K562 (cell line): Measurements from ENCODE around the gene RNF187. TPM values are rescaled to one million over a fixed set of nuclear protein-coding genes. Genes with fewer than 3 reads are reported as not detected.

Experiments
- PCBP2 ChIP-seq: fragments of 200-400 bp; formaldehyde crosslinking; IDR thresholded peaks from 2 replicates; pipeline ENCODE4 v1.6.1; 2018; ENCODE audit warnings: low read length, low read depth, mild to moderate bottlenecking, moderate library complexity; ENCODE audit not compliant: poor library complexity, severe bottlenecking
- POLR2G ChIP-seq: fragments of 200-400 bp; formaldehyde crosslinking; IDR thresholded peaks from 2 replicates; pipeline ENCODE4 v1.6.1; 2017; ENCODE audit warnings: low read depth, mild to moderate bottlenecking, antibody characterized with exemption, low read length, moderate library complexity
- RERE ChIP-seq: sonication (generic); formaldehyde crosslinking; IDR thresholded peaks from 2 replicates; pipeline ENCODE4 v1.8.0; 2023; ENCODE audit warnings: missing genetic modification reagents, mild to moderate bottlenecking, borderline replicate concordance
- TEAD2 ChIP-seq: fragments of 450-650 bp; IDR thresholded peaks from 2 replicates; pipeline ENCODE4 v1.6.1; 2016; ENCODE audit warnings: missing genetic modification characterization, control low read depth, missing compliant biosample characterization
- ZNF41 ChIP-seq: fragments of 250-450 bp; sonication (Bioruptor Pico); conservative IDR thresholded peaks from 2 replicates; pipeline ENCODE4 v1.4.0; 2020; ENCODE audit warnings: mild to moderate bottlenecking
- polyA plus RNA-seq, 8 experiments: library from polyadenylated mRNA; depleted of rRNA in 4 of 8; stranded (reverse) in 5 of 8; unstranded in 3 of 8; fragments of >200 nt; fragmentation: Nextera tagmentation in 2 of 8; fragmentation: Illumina TruSeq in 1 of 8; extraction: Ambion mirVana in 2 of 8; extraction: Trizol in 1 of 8; gene quantifications; 2 replicates each; pipeline versions ENCODE4 v1.2.1 to v1.2.3, GENCODE V29; 2011 to 2014; ENCODE audit warnings: inconsistent platforms in 1 of 8, missing spikeins in 1 of 8
- total RNA-seq, 7 experiments: library from RNA; depleted of rRNA in 6 of 7; stranded (reverse); fragments of >200 nt in 6 of 7; fragmentation: Illumina TruSeq in 2 of 7; extraction: Trizol in 2 of 7; gene quantifications; 2 replicates each; pipeline versions ENCODE4 v1.2.1 to v1.2.3, GENCODE V29; 2011 to 2021; ENCODE audit warnings: low replicate concordance in 1 of 7

Gene RNF187
- total and polyA plus RNA-seq, 9 of the 15 experiments (the other 6 are each of a cell fraction or from before 2014, with no cell fraction given), result 2.3 to 119 (median 41.9) TPM

GRCh38 chr1:228538831-228539230, 51.6 kb downstream of the RNF187 start (continued):
- TF ChIP-seq RERE (CRISPR knock-in tag) (no peak), POLR2G (no peak), PCBP2 (no peak), ZNF41 (no peak), TEAD2 (tag) (no peak)
